ENCODE measurements around the gene ALAD.

Gene ALAD

GRCh38 chr9:113428062-113428615 lies 27.1 kb upstream of the ALAD start:
- TF ChIP-seq CTCF (IDR thresholded peaks at IDR 0.05) (no peak), ZFX (IDR thresholded peaks at IDR 0.05; ENCODE audit: borderline replicate concordance) (no peak)
- H3K27ac ChIP-seq: no peak overlapping the region

GRCh38 chr9:113427629-113428028 lies 26.5 kb upstream of the ALAD start:
- H3K27ac ChIP-seq: no peak overlapping the region
- TF ChIP-seq CTCF (IDR thresholded peaks at IDR 0.05): no peak
- TF ChIP-seq ZFX (IDR thresholded peaks at IDR 0.05; ENCODE audit: borderline replicate concordance): no peak

GRCh38 chr9:113426701-113427100 lies 25.6 kb upstream of the ALAD start:
- TF ChIP-seq CTCF (IDR thresholded peaks at IDR 0.05) (no peak), ZFX (IDR thresholded peaks at IDR 0.05; ENCODE audit: borderline replicate concordance) (no peak)
- H3K27ac ChIP-seq: no peak overlapping the region

GRCh38 chr9:113425072-113425471 lies 24.0 kb upstream of the ALAD start:
- no peak overlapping the region for H3K27ac ChIP-seq
- TF ChIP-seq ZFX (IDR thresholded peaks at IDR 0.05; ENCODE audit: borderline replicate concordance) (no peak), CTCF (IDR thresholded peaks at IDR 0.05) (no peak)

- no peak overlapping the region for H3K27ac ChIP-seq
- no peak for TF ChIP-seq ZFX (IDR thresholded peaks at IDR 0.05; ENCODE audit: borderline replicate concordance)
- TF ChIP-seq CTCF (IDR thresholded peaks at IDR 0.05): no peak
These were observed 20.6 kb upstream of the ALAD start for GRCh38 chr9:113421726-113422125.

GRCh38 chr9:113417370-113417769 lies 16.3 kb upstream of the ALAD start:
- H3K27ac ChIP-seq: no peak overlapping the region
- TF ChIP-seq ZFX (IDR thresholded peaks at IDR 0.05; ENCODE audit: borderline replicate concordance) (no peak), CTCF (IDR thresholded peaks at IDR 0.05) (no peak)

GRCh38 chr9:113416149-113416721 lies 15.2 kb upstream of the ALAD start:
- H3K27ac ChIP-seq: no peak overlapping the region
- TF ChIP-seq ZFX (IDR thresholded peaks at IDR 0.05; ENCODE audit: borderline replicate concordance) (no peak), CTCF (IDR thresholded peaks at IDR 0.05) (no peak)
